Measurements from ENCODE around the gene CEP131.

DNA sequence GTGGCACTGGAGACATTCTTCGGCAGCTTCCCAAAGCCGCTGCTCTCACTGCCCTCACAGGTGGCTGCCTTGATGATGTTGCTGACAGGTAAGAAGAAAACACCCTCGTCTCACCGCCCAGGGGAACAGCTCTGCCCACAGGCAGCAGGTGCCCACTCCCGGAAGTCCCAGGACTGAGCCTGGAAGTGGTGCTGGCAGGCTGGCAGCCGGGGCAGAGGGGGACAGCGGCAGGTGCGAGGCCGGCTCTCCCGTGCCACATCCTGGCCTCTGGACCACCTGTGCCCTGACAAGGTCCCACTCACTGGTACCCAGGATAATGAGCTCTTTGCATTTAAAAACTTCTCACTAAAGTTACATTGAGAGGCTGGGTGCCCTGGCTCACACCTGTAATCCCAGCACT lies 20.4 kb downstream of the CEP131 start:
- TF ChIP-seq POLR2A (IDR thresholded peaks at IDR 0.05; ENCODE audit: low read depth, low read length) (no peak), SPI1 (IDR thresholded peaks at IDR 0.05; ENCODE audit: low read depth, low read length) (no peak), TAF1 (IDR thresholded peaks at IDR 0.05; ENCODE audit: low read depth, low read length) (no peak), POLR2AphosphoS5 (IDR thresholded peaks at IDR 0.05; ENCODE audit: low read depth, low read length) (no peak), POU2F2 (IDR thresholded peaks at IDR 0.05; ENCODE audit: low read depth, low read length) (no peak), PAX5 (IDR thresholded peaks at IDR 0.05; ENCODE audit: insufficient read depth, low read length, severe bottlenecking) (no peak)

Measured in GM12891 (cell line).